SK-N-SH treated with all-trans-retinoic acid at 6 μM for 48 hours (cell line): Measurements from ENCODE around the gene DDIT4L.
"Not testable (repeated sequence)": the region's sequence is repeated elsewhere in the genome, so short reads cannot be mapped to it uniquely, and the experiment has no call there.

ENCODE experiments used
- ATAC-seq: fragments of 200-7000 bp; cut with Tn5 transposase; 3 replicates; pipeline ENCODE4 v1.9.1; 2020; ENCODE audit warnings: mild to moderate bottlenecking, moderate library complexity
- BACH2 ChIP-seq: fragments of 250-450 bp; sonication (Bioruptor Pico); IDR thresholded peaks from 2 replicates; pipeline ENCODE4 v1.9.0; 2021; ENCODE audit warnings: mild to moderate bottlenecking, borderline replicate concordance
- CSDC2 ChIP-seq: fragments of 250-450 bp; sonication (Bioruptor Pico); IDR thresholded peaks from 2 replicates; pipeline ENCODE4 v1.5.0; 2020; ENCODE audit warnings: mild to moderate bottlenecking, moderate library complexity
- ISL1 ChIP-seq: fragments of 250-450 bp; sonication (Bioruptor Pico); IDR thresholded peaks from 2 replicates; pipeline ENCODE4 v2.1.2; 2022; ENCODE audit warnings: mild to moderate bottlenecking, moderate library complexity
- PPARA ChIP-seq: fragments of 250-450 bp; sonication (Bioruptor Pico); IDR thresholded peaks from 2 replicates; pipeline ENCODE4 v1.5.0; 2020; ENCODE audit warnings: mild to moderate bottlenecking, borderline replicate concordance
- RARB ChIP-seq: fragments of 250-450 bp; sonication (Bioruptor Pico); IDR thresholded peaks from 2 replicates; pipeline ENCODE4 v1.8.0; 2021; ENCODE audit warnings: mild to moderate bottlenecking, moderate library complexity
- SNAI2 ChIP-seq: fragments of 250-450 bp; sonication (Bioruptor Pico); IDR thresholded peaks from 2 replicates; pipeline ENCODE4 v1.5.0; 2020; ENCODE audit warnings: mild to moderate bottlenecking, moderate library complexity
- TCF4 ChIP-seq: fragments of 250-450 bp; sonication (Bioruptor Pico); IDR thresholded peaks from 2 replicates; pipeline ENCODE4 v1.8.0; 2021; ENCODE audit warnings: mild to moderate bottlenecking, moderate library complexity, borderline replicate concordance
- TOX ChIP-seq: fragments of 250-450 bp; sonication (Bioruptor Pico); IDR thresholded peaks from 2 replicates; pipeline ENCODE4 v1.8.0; 2021; ENCODE audit warnings: mild to moderate bottlenecking, moderate library complexity, borderline replicate concordance
- ZC3H10 ChIP-seq: fragments of 250-450 bp; sonication (Bioruptor Pico); IDR thresholded peaks from 2 replicates; pipeline ENCODE4 v1.5.1; 2021; ENCODE audit warnings: mild to moderate bottlenecking, moderate library complexity
- ZFP3 ChIP-seq: fragments of 250-450 bp; sonication (Bioruptor Pico); IDR thresholded peaks from 2 replicates; pipeline ENCODE4 v1.5.0; 2020; ENCODE audit warnings: mild to moderate bottlenecking, moderate library complexity
- ZFP30 ChIP-seq: fragments of 450-650 bp; formaldehyde crosslinking; IDR thresholded peaks from 2 replicates; pipeline ENCODE4 v1.5.0; 2022; ENCODE audit warnings: mild to moderate bottlenecking, moderate library complexity
- ZNF70 ChIP-seq: fragments of 450-650 bp; formaldehyde crosslinking; IDR thresholded peaks from 2 replicates; pipeline ENCODE4 v1.5.0; 2020; ENCODE audit warnings: mild to moderate bottlenecking, moderate library complexity
- ZNF8 ChIP-seq: fragments of 450-650 bp; formaldehyde crosslinking; IDR thresholded peaks from 2 replicates; pipeline ENCODE4 v1.5.0; 2020; ENCODE audit warnings: mild to moderate bottlenecking, moderate library complexity
- TF ChIP-seq, protein P1 (sequence below): fragments of 250-450 bp; sonication (Bioruptor Pico); IDR thresholded peaks from 2 replicates; pipeline ENCODE4 v1.8.0; 2021; ENCODE audit warnings: low read depth, mild to moderate bottlenecking, moderate library complexity, borderline replicate concordance
- TF ChIP-seq, protein P2 (sequence below): fragments of 250-450 bp; sonication (Bioruptor Pico); IDR thresholded peaks from 2 replicates; pipeline ENCODE4 v1.8.0; 2020; ENCODE audit warnings: mild to moderate bottlenecking, moderate library complexity, borderline replicate concordance
- TF ChIP-seq, protein P3 (sequence below): fragments of 250-450 bp; sonication (Bioruptor Pico); IDR thresholded peaks from 2 replicates; pipeline ENCODE4 v1.5.1; 2020; ENCODE audit warnings: low read depth, mild to moderate bottlenecking, moderate library complexity
- TF ChIP-seq, protein P4 (sequence below): fragments of 250-450 bp; sonication (Bioruptor Pico); IDR thresholded peaks from 2 replicates; pipeline ENCODE4 v1.5.1; 2021; ENCODE audit warnings: mild to moderate bottlenecking, moderate library complexity
- TF ChIP-seq, protein P5 (sequence below): fragments of 250-450 bp; sonication (Bioruptor Pico); IDR thresholded peaks from 2 replicates; pipeline ENCODE4 v1.5.0; 2020; ENCODE audit warnings: mild to moderate bottlenecking, moderate library complexity

The DDIT4L gene

DNA sequence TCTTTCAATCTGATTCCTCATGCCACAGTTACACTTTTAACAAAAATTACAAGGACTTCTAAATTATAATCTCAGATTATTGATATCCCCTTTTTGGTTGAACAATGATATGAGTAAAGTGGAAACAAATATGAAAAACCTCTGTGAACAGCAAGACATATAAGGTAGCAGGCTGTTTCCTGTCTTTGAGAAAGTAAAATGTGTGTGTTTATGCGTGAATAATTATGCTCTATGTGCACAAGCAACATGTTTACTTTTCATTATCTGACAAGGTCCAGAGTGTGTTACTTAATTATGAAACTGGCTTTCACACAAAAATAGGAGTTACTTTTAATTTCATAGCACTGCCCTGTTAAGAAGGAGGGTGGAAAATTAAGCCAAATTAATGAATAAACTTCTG lies 43.1 kb downstream of the DDIT4L start:
- no peak for ATAC-seq

DNA sequence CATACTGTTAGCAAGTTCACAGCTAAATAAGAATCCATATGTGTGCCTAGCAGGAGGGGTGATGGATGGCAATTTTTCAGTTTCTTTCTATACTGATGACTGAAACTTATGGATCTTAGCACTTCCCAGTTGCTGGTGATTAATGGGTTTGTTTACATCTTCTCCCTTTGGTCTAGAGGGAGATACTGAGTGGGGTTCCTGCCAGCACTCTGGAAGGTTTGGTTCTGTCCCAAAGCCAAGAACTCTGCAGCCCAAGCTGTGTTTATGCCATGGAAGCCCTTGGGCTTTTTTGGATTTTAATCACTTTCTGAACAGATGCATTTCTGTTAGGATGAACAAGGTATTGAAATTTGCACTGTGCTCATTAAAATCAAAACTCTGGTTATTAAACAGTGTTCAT lies 43.5 kb downstream of the DDIT4L start:
- ATAC-seq = no peak

More for the DNA sequence above, 43.1 kb downstream of the DDIT4L start:
- no peak for TF ChIP-seq ZFP3 (CRISPR knock-in tag)
- TF ChIP-seq TCF4 (CRISPR knock-in tag) = no peak
- TF ChIP-seq SNAI2 (CRISPR knock-in tag) = no peak
- no peak for TF ChIP-seq CSDC2
- TF ChIP-seq, protein P1, sequence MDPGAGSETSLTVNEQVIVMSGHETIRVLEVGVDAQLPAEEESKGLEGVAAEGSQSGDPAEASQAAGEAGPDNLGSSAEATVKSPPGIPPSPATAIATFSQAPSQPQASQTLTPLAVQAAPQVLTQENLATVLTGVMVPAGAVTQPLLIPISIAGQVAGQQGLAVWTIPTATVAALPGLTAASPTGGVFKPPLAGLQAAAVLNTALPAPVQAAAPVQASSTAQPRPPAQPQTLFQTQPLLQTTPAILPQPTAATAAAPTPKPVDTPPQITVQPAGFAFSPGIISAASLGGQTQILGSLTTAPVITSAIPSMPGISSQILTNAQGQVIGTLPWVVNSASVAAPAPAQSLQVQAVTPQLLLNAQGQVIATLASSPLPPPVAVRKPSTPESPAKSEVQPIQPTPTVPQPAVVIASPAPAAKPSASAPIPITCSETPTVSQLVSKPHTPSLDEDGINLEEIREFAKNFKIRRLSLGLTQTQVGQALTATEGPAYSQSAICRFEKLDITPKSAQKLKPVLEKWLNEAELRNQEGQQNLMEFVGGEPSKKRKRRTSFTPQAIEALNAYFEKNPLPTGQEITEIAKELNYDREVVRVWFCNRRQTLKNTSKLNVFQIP (CRISPR knock-in tag) = no peak
- no peak for TF ChIP-seq BACH2 (CRISPR knock-in tag)
- TF ChIP-seq, all 23 proteins: peak for 0

DNA sequence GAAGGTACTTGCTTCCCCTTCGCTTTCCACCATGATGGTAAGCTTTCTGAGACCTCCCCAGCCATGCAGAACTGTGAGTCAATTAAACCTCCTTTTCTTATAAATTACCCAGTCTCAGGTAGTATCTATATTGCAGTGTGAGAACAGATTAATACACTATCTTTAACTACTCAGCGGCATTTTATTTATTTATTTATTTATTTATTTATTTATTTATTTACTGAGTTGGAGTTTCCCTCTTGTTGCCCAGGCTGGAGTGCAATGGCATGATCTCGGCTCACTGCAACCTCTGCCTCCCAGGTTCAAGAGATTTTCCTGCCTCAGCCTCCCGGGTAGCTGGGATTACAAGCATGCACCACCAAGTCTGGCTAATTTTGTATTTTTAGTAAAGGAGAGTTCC lies 52.9 kb downstream of the DDIT4L start:
- ATAC-seq = not testable (repeated sequence)

More for the DNA sequence above, 43.5 kb downstream of the DDIT4L start:
- TF ChIP-seq ISL1 (CRISPR knock-in tag) (no peak), RARB (CRISPR knock-in tag) (no peak), ZFP30 (CRISPR knock-in tag) (no peak), TOX (no peak), TCF4 (CRISPR knock-in tag) (no peak), ZNF8 (CRISPR knock-in tag) (no peak), ZC3H10 (CRISPR knock-in tag) (no peak), ZNF70 (CRISPR knock-in tag) (no peak), BACH2 (CRISPR knock-in tag) (no peak), PPARA (CRISPR knock-in tag) (no peak), ZFP3 (CRISPR knock-in tag) (no peak)
- TF ChIP-seq, protein P2, sequence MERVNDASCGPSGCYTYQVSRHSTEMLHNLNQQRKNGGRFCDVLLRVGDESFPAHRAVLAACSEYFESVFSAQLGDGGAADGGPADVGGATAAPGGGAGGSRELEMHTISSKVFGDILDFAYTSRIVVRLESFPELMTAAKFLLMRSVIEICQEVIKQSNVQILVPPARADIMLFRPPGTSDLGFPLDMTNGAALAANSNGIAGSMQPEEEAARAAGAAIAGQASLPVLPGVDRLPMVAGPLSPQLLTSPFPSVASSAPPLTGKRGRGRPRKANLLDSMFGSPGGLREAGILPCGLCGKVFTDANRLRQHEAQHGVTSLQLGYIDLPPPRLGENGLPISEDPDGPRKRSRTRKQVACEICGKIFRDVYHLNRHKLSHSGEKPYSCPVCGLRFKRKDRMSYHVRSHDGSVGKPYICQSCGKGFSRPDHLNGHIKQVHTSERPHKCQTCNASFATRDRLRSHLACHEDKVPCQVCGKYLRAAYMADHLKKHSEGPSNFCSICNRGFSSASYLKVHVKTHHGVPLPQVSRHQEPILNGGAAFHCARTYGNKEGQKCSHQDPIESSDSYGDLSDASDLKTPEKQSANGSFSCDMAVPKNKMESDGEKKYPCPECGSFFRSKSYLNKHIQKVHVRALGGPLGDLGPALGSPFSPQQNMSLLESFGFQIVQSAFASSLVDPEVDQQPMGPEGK = no peak
- TF ChIP-seq, protein P1 (CRISPR knock-in tag) = no peak
- TF ChIP-seq, protein P3, sequence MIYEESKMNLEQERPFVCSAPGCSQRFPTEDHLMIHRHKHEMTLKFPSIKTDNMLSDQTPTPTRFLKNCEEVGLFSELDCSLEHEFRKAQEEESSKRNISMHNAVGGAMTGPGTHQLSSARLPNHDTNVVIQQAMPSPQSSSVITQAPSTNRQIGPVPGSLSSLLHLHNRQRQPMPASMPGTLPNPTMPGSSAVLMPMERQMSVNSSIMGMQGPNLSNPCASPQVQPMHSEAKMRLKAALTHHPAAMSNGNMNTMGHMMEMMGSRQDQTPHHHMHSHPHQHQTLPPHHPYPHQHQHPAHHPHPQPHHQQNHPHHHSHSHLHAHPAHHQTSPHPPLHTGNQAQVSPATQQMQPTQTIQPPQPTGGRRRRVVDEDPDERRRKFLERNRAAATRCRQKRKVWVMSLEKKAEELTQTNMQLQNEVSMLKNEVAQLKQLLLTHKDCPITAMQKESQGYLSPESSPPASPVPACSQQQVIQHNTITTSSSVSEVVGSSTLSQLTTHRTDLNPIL (CRISPR knock-in tag) = no peak
- TF ChIP-seq, protein P4, sequence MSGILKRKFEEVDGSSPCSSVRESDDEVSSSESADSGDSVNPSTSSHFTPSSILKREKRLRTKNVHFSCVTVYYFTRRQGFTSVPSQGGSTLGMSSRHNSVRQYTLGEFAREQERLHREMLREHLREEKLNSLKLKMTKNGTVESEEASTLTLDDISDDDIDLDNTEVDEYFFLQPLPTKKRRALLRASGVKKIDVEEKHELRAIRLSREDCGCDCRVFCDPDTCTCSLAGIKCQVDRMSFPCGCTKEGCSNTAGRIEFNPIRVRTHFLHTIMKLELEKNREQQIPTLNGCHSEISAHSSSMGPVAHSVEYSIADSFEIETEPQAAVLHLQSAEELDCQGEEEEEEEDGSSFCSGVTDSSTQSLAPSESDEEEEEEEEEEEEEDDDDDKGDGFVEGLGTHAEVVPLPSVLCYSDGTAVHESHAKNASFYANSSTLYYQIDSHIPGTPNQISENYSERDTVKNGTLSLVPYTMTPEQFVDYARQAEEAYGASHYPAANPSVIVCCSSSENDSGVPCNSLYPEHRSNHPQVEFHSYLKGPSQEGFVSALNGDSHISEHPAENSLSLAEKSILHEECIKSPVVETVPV (CRISPR knock-in tag) = no peak
- TF ChIP-seq, protein P5, sequence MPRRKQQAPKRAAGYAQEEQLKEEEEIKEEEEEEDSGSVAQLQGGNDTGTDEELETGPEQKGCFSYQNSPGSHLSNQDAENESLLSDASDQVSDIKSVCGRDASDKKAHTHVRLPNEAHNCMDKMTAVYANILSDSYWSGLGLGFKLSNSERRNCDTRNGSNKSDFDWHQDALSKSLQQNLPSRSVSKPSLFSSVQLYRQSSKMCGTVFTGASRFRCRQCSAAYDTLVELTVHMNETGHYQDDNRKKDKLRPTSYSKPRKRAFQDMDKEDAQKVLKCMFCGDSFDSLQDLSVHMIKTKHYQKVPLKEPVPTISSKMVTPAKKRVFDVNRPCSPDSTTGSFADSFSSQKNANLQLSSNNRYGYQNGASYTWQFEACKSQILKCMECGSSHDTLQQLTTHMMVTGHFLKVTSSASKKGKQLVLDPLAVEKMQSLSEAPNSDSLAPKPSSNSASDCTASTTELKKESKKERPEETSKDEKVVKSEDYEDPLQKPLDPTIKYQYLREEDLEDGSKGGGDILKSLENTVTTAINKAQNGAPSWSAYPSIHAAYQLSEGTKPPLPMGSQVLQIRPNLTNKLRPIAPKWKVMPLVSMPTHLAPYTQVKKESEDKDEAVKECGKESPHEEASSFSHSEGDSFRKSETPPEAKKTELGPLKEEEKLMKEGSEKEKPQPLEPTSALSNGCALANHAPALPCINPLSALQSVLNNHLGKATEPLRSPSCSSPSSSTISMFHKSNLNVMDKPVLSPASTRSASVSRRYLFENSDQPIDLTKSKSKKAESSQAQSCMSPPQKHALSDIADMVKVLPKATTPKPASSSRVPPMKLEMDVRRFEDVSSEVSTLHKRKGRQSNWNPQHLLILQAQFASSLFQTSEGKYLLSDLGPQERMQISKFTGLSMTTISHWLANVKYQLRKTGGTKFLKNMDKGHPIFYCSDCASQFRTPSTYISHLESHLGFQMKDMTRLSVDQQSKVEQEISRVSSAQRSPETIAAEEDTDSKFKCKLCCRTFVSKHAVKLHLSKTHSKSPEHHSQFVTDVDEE (CRISPR knock-in tag) = no peak
